IMR-90 (cell line): ENCODE measurements around the gene JMJD7. TPM values are rescaled to one million over a fixed set of nuclear protein-coding genes. Genes with fewer than 3 reads are reported as not detected.
A peak's percentile ranks its signal among the peaks of the same experiment; 100 is the strongest.

ENCODE experiments used
- ATAC-seq: fragments of 200-7000 bp; cut with Tn5 transposase; 2 replicates; pipeline ENCODE4 v1.9.1; 2020; ENCODE audit warnings: low read depth, mild to moderate bottlenecking, moderate library complexity
- BruUV-seq: library from RNA; stranded (reverse); fragments of 400-500 nt; replicated peaks from 2 replicates; lab custom pipeline; 2021; lab: Mats Ljungman, UMichigan
- CTCF ChIA-PET: fragments of 300-600 bp; formaldehyde crosslinking; extraction: SDS; loops from one replicate; lab custom pipeline; 2021; ENCODE audit warnings: antibody characterized with exemption; lab: Yijun Ruan, JAX
- POLR2A ChIA-PET: fragments of 300-600 bp; sonication (Branson Sonifier 250); formaldehyde crosslinking; loops from one replicate; lab custom pipeline; 2022; ENCODE audit warnings: antibody characterized with exemption; ENCODE audit not compliant: unreplicated experiment; lab: Charles Lee
- DNase-seq: peaks from one replicate; pipeline ENCODE4 v3.0.0; 2013
- H2AFZ ChIP-seq: replicated peaks from 2 replicates; pipeline ENCODE3; 2013; ENCODE audit warnings: low read length, mild to moderate bottlenecking; ENCODE audit not compliant: poor library complexity
- H2AK5ac ChIP-seq: 2 replicates; pipeline ENCODE4 v1.6.1; 2013; ENCODE audit warnings: low read depth, low read length, inconsistent platforms
- H2AK9ac ChIP-seq: replicated peaks from 2 replicates; pipeline ENCODE3; 2013; ENCODE audit warnings: mild to moderate bottlenecking, low read depth, low read length, moderate library complexity; ENCODE audit not compliant: poor library complexity
- H2BK120ac ChIP-seq: 2 replicates; pipeline ENCODE4 v1.6.1; 2013; ENCODE audit warnings: low read depth, low read length, inconsistent platforms
- H2BK15ac ChIP-seq: 3 replicates; pipeline ENCODE4 v1.6.1; 2013; ENCODE audit warnings: low read depth, low read length, inconsistent platforms
- H2BK20ac ChIP-seq: 2 replicates; pipeline ENCODE4 v1.6.1; 2013; ENCODE audit warnings: low read depth, mild to moderate bottlenecking, inconsistent platforms, low read length, moderate library complexity
- H2BK5ac ChIP-seq: 2 replicates; pipeline ENCODE4 v1.6.1; 2013; ENCODE audit warnings: mild to moderate bottlenecking, low read depth, low read length, inconsistent platforms; ENCODE audit not compliant: poor library complexity, severe bottlenecking
- H3K14ac ChIP-seq: replicated peaks from 2 replicates; pipeline ENCODE4 v1.6.1; 2013; ENCODE audit warnings: low read depth, low read length, inconsistent platforms
- H3K18ac ChIP-seq: 2 replicates; pipeline ENCODE4 v1.6.1; 2013; ENCODE audit warnings: low read depth, low read length, control low read depth
- H3K23ac ChIP-seq: 2 replicates; pipeline ENCODE4 v1.6.1; 2013; ENCODE audit warnings: low read depth, low read length, inconsistent platforms
- H3K27ac ChIP-seq: 2 replicates; pipeline ENCODE4 v1.5.1; 2013; ENCODE audit warnings: mild to moderate bottlenecking, control low read depth, low read length; ENCODE audit not compliant: insufficient read depth
- H3K27me3 ChIP-seq: 2 replicates; pipeline ENCODE4 v1.6.1; 2013; ENCODE audit warnings: low read length; ENCODE audit not compliant: control insufficient read depth, insufficient read depth
- H3K36me3 ChIP-seq: 2 replicates; pipeline ENCODE4 v1.6.1; 2013; ENCODE audit warnings: low read length, mixed read lengths; ENCODE audit not compliant: control insufficient read depth, insufficient read depth
- H3K4ac ChIP-seq: 2 replicates; pipeline ENCODE4 v1.6.1; 2013; ENCODE audit warnings: low read depth, low read length, inconsistent platforms
- H3K4me1 ChIP-seq: 2 replicates; pipeline ENCODE4 v1.6.1; 2013; ENCODE audit warnings: low read length, mixed read lengths; ENCODE audit not compliant: control insufficient read depth, insufficient read depth
- H3K4me2 ChIP-seq: 2 replicates; pipeline ENCODE4 v1.6.1; 2013; ENCODE audit warnings: low read depth, mild to moderate bottlenecking, control low read depth, low read length, moderate library complexity
- H3K4me3 ChIP-seq: 2 replicates; pipeline ENCODE4 v1.5.1; 2013; ENCODE audit warnings: low read depth, mild to moderate bottlenecking, control low read depth, low read length, moderate library complexity; ENCODE audit not compliant: insufficient read depth
- H3K56ac ChIP-seq: 2 replicates; pipeline ENCODE4 v1.6.1; 2013; ENCODE audit warnings: low read length, inconsistent platforms; ENCODE audit not compliant: insufficient read depth; ENCODE audit errors: extremely low read depth
- H3K79me1 ChIP-seq, 2 experiments: 2 replicates each; pipeline ENCODE4 v1.6.1; 2013; ENCODE audit warnings: low read length in 2 of 2, inconsistent platforms in 1 of 2, low read depth in 1 of 2
- H3K9ac ChIP-seq: 2 replicates; pipeline ENCODE4 v1.6.1; 2013; ENCODE audit warnings: low read depth, low read length, control low read depth
- H3K9me1 ChIP-seq: 2 replicates; pipeline ENCODE4 v1.6.1; 2013; ENCODE audit warnings: low read length, inconsistent platforms; ENCODE audit not compliant: insufficient read depth
- H3K9me3 ChIP-seq: 2 replicates; pipeline ENCODE4 v1.6.1; 2013; ENCODE audit warnings: low read length; ENCODE audit not compliant: control insufficient read depth, insufficient read depth
- H4K20me1 ChIP-seq: 2 replicates; pipeline ENCODE4 v1.6.1; 2013; ENCODE audit warnings: low read length, inconsistent platforms; ENCODE audit not compliant: insufficient read depth
- H4K5ac ChIP-seq: 2 replicates; pipeline ENCODE4 v1.6.1; 2013; ENCODE audit warnings: mild to moderate bottlenecking, low read depth, low read length, control low read depth
- H4K8ac ChIP-seq, 2 experiments: 2 replicates each; pipeline ENCODE4 v1.6.1; 2013; ENCODE audit warnings: low read depth in 2 of 2, low read length in 2 of 2, control low read depth in 1 of 2, inconsistent platforms in 1 of 2
- H4K91ac ChIP-seq: 2 replicates; pipeline ENCODE4 v1.6.1; 2013; ENCODE audit warnings: low read depth, low read length, inconsistent platforms; ENCODE audit not compliant: insufficient read depth
- POLR2A ChIP-seq: IDR thresholded peaks from 2 replicates; pipeline ENCODE4 v1.6.1; 2012; ENCODE audit warnings: mild to moderate bottlenecking, low read depth, low read length
- WGBS, 2 experiments: methylation state at CpG; one replicate each; pipeline versions ENCODE4 v1.1.5 to v1.1.7; 2013; ENCODE audit warnings: missing lambda C conversion rate in 2 of 2; ENCODE audit not compliant: insufficient read length in 1 of 2; ENCODE audit errors: extremely low coverage in 2 of 2; 5-methylcytosine and 5-hydroxymethylcytosine counted together
- dilution Hi-C: fragments of 300-500 bp; cut with HindIII; formaldehyde crosslinking; loops from one replicate; pipeline ENCODE4 v1.14.3; 2018; ENCODE audit warnings: low sequenced_read_pairs; ENCODE audit not compliant: unreplicated experiment
- in situ Hi-C: fragments of 300-500 bp; cut with MboI; formaldehyde crosslinking; loops from 3 replicates; pipeline ENCODE4 v1.14.3; 2019; ENCODE audit warnings: low sequenced_read_pairs, inconsistent platforms, mixed read lengths
- intact Hi-C: fragments of 100-400 bp; cut with micrococcal nuclease; formaldehyde crosslinking; loops from 2 replicates; pipeline ENCODE4 v1.10.0; 2022
- polyA plus RNA-seq, 3 experiments: library from polyadenylated mRNA; depleted of rRNA; stranded (reverse); fragments of >200 nt; gene quantifications; 2 replicates each; pipeline ENCODE4 v1.2.3, GENCODE V29; 2012; ENCODE audit warnings: low replicate concordance in 1 of 3
- total RNA-seq: library from RNA; depleted of rRNA; stranded (reverse); fragments of >200 nt; gene quantifications from 2 replicates; pipeline ENCODE4 v1.2.3, GENCODE V29; 2012

The JMJD7 gene
- total and polyA plus RNA-seq, 2 of the 4 experiments (the other 2 are of a cell fraction) = 5.0 to 6.3 TPM

- Histone ChIP-seq H3K27me3 (no peaks in the 10 kb centered on the region), H3K79me1 (peaks cover 40 to 74% of the 10 kb centered on the region in 2 experiments), H3K9ac (no peak overlapping the region; the same call in 1 of the 2 replicates), H3K4me3 (no peak overlapping the region), H3K9me1 (peaks cover 29% of the 10 kb centered on the region), H3K56ac (no peak overlapping the region), H3K36me3 (no peaks in the 10 kb centered on the region), H2BK20ac (0 out of 2 replicates have a peak overlapping the region, but pooled peaks have one; percentile 5), H2AK5ac (peak overlapping the region; percentile 55), H3K9me3 (no peaks in the 10 kb centered on the region), H2AFZ (no peak overlapping the region), H3K23ac (peak overlapping the region; percentile 20; the same call in 1 of the 2 replicates), H2AK9ac (no peak overlapping the region), H3K14ac (no peak overlapping the region), H4K20me1 (0 out of 2 replicates have a peak, but pooled peaks cover 3% of the 10 kb centered on the region), H3K4me2 (no peak overlapping the region), H4K91ac (0 out of 2 replicates have a peak overlapping the region, but pooled peaks have one; percentile 10), H4K8ac (0 out of 4 replicates have a peak overlapping the region, but pooled peaks of 1 of the 2 experiments have one; percentile 30), H3K4ac (peak overlapping the region; percentile 54), H4K5ac (no peak overlapping the region), H2BK15ac (no peak overlapping the region; the same call in 2 of the 3 replicates), H2BK120ac (no peak overlapping the region), H2BK5ac (no peak overlapping the region), H3K18ac (no peak overlapping the region), H3K27ac (no peak overlapping the region), H3K4me1 (peaks cover 14% of the 10 kb centered on the region)
- CTCF ChIA-PET = interaction anchor here (0.6 to 1.6 kb wide), 2 partner anchors 13 to 15 kb away, joined by 4 read pairs; partner anchors contain the start of gene MAPKBP1
- TF ChIP-seq POLR2A = no peak
- POLR2A ChIA-PET = interaction anchor here (0.6 kb wide), 1 partner anchor 20 kb away, joined by 4 read pairs; no protein-coding TSS in a partner anchor
- no CpG with 5 or more reads among the region's 4 CpGs for WGBS, 2 experiments
- in situ Hi-C loops (no loop called here), intact Hi-C loops (no loop called here), dilution Hi-C loops (no loop called here)
- DNase-seq (no peak), ATAC-seq (no peak)
- BruUV-seq = no TSS peak
These were observed 38.7 kb upstream of the JMJD7 start for GRCh38 chr15:41789236-41789635.
